GM15510 (cell line): ENCODE results near the gene BCL3.

Experiments used
- POLR2A ChIP-seq: IDR thresholded peaks from 3 replicates; pipeline ENCODE4 v1.6.1; 2011; ENCODE audit warnings: borderline replicate concordance; ENCODE audit not compliant: insufficient read length; ENCODE audit errors: extremely low read depth

The BCL3 gene

GRCh38 chr19:44759083-44759804 lies 10.7 kb downstream of the BCL3 start:
- no peak for TF ChIP-seq POLR2A

- no peak for TF ChIP-seq POLR2A
Observed at GRCh38 chr19:44762038-44762437, 13.5 kb downstream of the BCL3 start.

- no peak for TF ChIP-seq POLR2A
Observed at GRCh38 chr19:44765033-44765948, 16.8 kb downstream of the BCL3 start.

- no peak for TF ChIP-seq POLR2A
Observed at GRCh38 chr19:44765949-44766335, 17.4 kb downstream of the BCL3 start.

DNA sequence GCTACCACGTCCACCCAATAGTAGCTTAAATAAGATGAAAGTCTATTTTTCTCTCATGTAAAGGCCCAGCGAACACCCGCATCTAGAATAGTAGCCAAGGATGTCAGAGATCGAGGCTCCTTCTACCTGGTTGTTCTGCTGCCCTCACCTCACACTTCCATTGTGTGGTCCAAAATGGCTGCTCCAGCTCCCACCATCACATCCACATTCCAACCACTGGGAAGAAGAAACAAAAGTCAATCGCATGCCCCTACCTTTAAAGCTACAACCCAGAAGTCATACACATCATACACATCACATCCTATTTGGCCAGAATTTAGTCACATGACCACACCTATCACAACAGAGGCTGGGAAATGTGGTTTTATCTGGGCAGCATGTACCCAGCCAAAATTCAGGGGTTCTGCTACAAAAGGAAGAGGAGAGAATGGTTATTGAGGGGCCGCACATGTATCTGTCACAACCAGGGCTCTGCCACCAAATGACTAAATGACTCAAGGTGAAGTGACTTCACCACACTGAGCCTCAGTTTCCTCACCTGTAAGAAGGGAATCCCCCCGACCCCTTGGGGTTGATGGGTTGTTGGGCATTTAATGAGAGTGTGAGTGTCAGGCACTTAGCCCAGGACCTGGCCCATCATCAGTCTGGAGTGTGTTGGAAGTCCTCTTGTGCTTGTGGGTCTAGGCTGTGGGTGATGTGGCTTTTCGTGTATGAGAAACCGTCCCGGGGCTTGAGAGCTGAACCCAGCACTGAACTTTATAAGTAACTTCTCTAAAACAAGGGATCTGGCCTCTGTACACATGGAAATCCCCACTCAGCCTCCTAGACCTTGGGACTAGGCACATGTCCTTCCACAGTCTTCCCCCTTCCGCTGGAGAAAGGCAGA lies 19.0 kb downstream of the BCL3 start:
- TF ChIP-seq POLR2A: no peak

GRCh38 chr19:44770550-44771257 lies 22.2 kb downstream of the BCL3 start:
- TF ChIP-seq POLR2A: no peak

- no peak for TF ChIP-seq POLR2A
Observed at GRCh38 chr19:44772959-44773358, 24.5 kb downstream of the BCL3 start.

- no peak for TF ChIP-seq POLR2A
Observed at GRCh38 chr19:44775676-44776240, 27.2 kb downstream of the BCL3 start.

DNA sequence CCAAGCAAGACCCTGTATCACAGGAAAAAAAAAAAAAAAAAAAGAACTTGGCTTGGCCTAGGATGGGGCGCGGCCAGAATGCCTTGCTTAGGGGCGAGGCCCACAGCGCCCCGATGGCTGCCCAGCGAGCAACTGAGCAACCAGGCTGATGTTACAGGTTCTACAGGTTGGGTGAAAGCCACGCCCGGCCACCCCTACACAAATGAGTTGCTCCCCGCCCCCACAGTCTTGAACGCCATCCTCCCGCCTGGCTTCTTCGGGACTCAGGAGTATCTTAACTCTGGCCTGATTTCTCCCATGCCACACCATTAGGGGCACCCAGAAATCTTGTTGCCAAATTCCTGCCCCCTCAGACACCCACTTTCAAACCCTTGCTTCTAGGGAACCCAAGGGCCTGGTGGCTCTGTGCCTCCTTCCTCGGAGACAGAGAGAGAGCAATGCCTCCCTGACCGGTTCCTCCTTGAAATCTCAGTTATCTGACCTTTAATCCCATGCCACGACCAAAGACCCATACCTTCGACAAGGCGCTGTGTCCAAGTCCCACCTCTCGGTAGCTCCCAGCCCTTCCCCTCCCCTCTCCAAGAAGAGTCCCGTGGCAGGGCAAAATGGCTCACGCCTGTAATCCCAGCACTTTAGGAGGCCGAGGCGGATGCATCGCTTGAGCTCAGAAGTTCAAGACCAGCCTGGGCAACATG lies 28.0 kb downstream of the BCL3 start:
- TF ChIP-seq POLR2A: no peak

DNA sequence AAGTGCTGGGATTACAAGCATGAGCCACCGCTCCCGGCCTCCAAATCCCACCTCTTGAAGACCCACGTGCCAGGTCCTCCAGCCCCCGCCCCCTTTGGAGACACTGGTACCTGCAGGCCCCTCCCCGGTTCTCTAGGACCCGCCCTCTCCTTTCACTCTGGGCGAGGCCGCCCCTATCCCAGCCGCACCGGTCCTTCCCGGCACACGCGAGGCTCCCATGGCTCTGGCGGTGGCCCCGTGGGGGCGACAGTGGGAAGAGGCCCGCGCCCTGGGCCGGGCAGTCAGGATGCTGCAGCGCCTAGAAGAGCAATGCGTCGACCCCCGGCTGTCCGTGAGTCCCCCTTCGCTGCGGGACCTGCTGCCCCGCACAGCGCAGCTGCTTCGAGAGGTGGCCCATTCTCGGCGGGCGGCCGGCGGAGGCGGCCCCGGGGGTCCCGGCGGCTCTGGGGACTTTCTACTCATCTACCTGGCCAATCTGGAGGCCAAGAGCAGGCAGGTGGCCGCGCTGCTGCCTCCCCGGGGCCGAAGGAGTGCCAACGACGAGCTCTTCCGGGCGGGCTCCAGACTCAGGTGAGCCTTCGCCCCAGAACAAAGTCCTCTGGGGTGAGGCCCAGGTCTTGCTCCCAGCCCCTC lies 29.3 kb downstream of the BCL3 start, which contains the start of gene CBLC:
Gene CBLC (plus strand): TSS at position 176 of the 633 bp plus-strand sequence. CDS start 42 bp downstream, at position 218.
- no peak for TF ChIP-seq POLR2A

DNA sequence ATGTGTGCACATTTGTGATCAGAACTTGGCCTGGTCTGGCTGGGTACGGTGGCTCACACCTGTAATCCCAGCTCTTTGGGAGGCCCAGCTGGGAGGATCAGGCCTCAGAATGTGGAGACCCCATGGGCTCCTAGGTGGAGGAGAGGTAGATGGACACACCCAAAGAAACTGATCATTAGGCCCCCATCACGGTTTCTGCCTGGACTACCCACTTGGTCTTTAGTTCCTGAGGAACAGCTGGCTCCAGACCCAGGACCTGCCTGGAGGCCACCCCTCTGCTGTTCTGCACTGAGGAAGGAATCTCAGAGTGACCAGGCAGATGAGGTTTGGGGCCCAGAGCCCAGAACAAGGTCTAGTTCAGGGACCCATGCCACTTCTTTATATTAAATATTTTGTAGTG lies 30.6 kb downstream of the BCL3 start:
- no peak for TF ChIP-seq POLR2A

DNA sequence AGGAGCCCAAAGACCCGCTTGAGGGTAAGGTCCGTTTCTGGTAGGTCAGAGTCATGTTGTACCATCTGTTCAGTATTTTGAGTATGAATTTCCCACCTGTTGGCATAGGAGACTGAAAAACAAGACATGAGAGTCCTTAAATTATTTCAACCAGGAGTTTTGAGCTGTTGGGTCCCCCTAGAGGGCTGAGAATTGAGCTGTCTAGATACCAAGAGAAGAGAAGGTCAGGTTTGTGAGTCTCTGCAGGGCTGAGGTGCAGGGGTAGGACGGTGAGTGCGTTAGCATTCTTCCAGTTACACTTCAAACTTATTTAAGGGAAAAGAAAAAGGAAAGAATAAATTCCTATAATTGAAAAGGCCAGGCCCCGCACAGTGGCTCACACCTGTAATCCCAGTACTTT lies 34.2 kb downstream of the BCL3 start:
- no peak for TF ChIP-seq POLR2A

GRCh38 chr19:44783545-44783944 lies 35.0 kb downstream of the BCL3 start:
- TF ChIP-seq POLR2A: no peak

- no peak for TF ChIP-seq POLR2A
Observed at GRCh38 chr19:44785271-44785670, 36.8 kb downstream of the BCL3 start.

GRCh38 chr19:44785993-44786392 lies 37.5 kb downstream of the BCL3 start:
- TF ChIP-seq POLR2A: no peak
